ENCODE data around the gene ACSL6.

GRCh38 chr5:132030610-132031009 is 19.2 kb upstream of the ACSL6 start:
- no peak for TF ChIP-seq CTCF (conservative IDR thresholded peaks at IDR 0.05; ENCODE audit: low read length)
- no peak for TF ChIP-seq EZH2phosphoT487 (IDR thresholded peaks at IDR 0.05; ENCODE audit: borderline replicate concordance)

All from Loucy (cell line).